Measurements from ENCODE around the gene CHRM5.
"Not testable (repeated sequence)": the region's sequence is repeated elsewhere in the genome, so short reads cannot be mapped to it uniquely, and the experiment has no call there.

CHRM5 gene

DNA sequence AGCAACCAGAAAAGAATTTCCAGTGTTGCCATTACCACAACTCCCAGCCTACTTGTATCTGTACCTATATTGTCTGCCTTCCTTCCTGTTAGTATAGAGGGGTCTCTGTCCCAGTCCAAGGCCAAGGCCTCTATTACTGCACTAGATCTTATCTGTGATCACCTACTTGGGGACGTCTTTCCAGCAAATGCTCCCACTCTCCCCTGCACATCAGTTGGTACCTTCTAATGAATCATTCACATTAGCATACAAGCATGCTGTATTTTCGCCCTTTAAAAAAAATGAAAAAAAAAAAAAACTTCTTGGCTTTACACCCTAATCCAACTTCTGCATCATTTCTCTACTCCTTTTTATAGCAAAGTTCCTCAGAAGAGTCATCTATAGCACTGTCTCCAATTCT is 75.5 kb downstream of the CHRM5 start:
- DNase-seq, result no peak

DNA sequence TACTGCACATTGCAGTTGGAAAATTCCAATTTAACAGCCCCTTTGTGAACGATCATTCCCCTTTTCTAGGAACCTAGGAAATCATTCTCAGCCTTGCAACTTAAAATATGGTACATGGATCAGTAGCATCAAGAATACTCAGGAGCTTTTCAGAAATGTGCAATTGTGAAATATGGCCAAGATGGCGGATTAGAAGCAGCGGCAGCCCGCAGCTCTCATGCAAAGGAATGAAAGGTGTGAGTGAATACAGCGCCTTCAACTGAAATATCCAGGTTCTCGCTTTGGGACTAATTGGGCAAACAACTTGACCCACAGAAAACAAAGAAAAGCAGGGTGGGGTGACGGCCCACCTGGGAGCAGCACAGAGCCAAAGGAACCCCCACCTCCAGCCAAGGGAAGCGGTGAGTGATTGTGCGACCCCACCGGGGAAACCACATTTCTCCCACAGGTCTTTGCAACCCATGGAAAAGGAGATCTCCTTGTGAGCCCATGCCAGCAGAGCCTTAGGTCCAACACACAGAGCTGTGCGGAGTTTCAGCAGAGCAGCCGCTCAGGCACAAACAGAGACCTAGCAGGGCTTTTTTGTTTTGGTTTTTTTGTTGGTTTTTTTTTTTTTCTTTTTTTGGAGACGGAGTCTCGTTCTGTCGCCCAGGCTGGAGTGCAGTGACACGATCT is 78.3 kb downstream of the CHRM5 start:
- no peak for DNase-seq

DNA sequence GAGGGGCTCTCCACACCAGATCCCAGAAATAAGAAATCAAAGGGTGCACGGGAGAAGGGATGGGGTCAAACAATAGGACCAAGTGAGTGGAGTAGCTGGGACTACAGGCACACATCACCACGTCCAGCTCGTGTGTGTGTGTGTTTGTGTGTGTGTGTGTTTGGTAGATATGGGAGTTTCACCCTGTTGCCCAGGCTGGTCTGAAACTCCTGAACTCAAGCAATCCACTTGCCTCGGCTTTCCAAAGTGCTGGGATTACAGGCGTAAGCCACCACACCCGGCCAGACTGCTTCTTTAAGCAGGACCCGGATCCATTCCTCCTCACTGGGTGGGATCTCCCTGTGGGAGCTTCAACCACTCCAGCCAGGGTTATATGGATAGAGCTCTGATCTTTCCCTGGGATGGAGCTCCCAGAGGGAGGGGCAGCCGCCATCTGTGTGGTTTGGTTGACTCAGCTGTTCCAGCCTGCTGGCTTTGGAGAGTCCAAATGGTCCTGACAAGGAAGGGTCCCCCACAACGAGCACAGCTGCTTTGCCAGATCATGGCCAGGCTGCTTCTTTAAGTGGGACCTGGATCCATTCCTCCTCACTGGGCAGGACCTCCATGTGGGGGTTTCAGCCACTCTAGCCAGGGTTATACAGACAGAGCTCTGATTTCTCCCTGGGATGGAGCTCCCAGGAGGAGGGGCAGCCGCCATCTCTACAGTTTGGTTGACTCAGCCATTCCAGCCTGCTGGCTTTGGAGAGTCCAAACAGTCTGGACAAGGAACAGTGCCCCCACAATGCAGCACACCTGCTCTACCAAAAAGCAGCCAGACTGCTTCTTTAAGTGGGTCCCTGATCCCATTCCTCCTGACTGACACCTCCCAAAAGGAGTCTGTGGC is 79.8 kb downstream of the CHRM5 start:
- no peak for DNase-seq

DNA sequence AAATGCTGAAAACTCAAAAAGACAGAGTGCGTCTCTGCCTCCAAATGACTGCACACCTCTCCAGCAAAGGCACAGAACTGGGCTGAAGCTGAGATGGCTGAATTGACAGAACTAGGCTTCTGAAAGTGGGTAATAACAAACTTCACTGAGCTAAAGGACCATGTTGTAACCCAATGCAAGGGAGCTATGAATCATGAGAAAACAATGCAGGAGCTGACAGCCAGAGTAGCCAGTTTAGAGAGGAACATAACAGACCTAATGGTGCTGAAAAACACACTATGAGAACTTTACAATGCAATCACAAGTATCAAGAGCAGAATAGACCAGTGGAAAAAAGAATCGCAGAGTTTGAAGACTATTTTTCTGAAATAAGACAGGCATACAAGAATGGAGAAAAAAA is 80.8 kb downstream of the CHRM5 start:
- DNase-seq, result no peak

DNA sequence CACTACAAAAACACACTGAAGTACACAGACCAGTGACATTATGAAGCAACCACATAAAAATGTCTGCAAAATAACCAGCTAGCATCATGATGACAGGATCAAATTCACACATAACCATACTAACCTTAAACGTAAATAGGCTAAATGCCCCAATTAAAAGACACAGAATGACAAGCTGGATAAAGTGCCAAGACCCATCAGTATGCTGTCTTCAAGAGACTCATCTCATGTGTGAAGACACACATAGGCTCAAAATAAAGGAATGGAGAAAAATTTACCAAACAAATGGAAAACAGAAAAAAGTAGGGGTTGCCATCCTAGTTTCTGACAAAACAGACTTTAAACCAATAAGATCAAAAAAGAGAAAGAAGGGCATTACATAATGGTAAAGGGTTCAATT is 82.1 kb downstream of the CHRM5 start:
- not testable (repeated sequence) for DNase-seq

DNA sequence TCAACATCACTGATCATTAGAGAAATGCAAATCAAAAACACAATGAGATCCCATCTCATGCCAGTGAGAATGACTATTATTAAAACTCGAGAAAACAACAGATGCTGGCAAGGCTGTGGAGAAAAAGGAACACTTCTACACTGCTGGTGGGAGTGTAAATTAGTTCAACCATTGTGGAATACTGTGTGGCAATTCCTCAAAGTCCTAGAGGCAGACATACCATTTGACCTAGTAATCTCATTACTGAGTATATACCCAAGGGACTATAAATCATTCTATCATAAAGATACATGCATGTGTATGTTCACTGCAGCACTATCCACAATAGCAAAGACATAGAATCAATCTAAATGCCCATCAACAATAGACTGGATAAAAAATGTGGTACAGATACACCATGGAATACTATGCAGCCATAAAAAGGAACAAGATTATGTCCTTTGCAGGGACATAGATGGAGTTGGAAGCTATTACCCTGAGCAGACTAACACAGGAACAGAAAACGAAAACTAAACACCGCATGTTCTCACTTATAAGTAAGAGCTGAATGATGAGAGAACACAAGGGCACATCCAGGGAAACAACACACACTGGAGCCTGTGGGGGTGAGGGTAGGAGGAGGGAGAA is 85.9 kb downstream of the CHRM5 start:
- DNase-seq, result no peak

DNA sequence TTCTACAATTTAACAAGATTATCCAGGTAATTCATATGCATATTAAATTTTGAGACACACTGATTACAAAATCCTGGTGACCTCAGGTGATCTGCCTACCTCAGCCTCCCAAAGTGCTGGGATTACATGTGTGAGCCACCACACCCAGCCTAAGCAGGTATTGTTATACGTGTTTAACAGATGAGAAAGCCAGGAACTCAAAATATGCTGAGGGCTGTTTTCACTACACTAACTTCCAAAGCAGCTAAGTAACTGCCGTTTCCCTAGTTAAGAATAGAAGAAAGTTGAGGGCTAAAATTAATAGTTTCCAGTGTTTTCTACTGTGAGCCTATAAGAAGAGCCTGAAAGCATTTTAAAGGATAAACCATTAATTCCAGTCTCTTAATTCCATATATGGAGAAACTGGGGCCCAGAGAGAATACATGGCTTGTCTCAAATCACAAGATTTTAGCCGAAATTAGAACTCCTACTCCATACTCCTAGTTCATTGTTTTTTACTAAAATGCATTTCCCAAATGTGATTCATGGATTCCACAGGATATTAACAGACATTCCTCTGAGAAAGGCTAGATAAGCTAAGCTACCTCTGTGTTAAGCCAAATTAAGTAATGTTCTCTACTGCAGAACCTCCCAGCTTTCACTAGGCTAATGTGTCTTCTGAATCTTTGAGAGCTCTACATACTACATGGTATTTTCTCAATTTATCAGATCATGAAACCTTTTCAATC is 87.7 kb downstream of the CHRM5 start:
- no peak for DNase-seq

DNA sequence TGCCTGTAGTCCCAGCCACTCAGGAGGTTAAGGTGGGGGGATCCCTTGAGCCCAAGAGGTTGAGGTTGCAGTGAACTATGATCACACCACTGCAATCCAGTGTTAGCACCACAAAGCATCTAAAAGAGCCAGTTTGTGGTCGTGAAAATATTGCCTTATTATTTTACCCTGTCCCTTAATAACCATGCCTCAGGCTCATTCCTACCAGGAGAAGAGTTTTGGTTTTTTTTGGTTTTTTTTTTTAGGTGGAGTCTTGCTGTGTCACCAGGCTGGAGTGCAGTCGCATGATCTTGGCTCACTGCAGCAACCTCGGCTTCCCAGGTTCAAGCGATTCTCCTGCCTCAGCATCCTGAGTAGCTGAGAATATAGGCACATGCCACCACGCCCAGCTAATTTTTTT is 88.6 kb downstream of the CHRM5 start:
- DNase-seq, result no peak

DNA sequence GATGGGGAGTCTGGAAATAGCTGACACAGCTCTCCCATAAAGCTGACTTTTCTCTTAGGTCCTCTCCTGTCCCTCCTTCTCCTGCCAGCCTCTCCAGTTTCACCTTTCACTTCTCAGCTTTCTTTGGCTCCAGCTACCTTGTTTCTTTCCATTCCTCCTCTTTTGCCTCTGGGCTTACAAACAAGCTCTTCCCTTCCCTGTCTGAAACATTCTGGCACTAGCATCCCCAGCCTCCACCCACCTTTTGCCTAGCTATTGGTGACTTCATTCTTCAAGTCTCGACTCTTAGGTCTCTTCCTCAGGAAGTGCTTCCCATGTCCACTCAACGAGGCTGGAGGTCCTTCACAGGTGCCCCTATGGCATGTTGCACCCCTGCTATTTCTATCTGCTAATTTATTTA is 91.2 kb downstream of the CHRM5 start:
- no peak for DNase-seq

DNA sequence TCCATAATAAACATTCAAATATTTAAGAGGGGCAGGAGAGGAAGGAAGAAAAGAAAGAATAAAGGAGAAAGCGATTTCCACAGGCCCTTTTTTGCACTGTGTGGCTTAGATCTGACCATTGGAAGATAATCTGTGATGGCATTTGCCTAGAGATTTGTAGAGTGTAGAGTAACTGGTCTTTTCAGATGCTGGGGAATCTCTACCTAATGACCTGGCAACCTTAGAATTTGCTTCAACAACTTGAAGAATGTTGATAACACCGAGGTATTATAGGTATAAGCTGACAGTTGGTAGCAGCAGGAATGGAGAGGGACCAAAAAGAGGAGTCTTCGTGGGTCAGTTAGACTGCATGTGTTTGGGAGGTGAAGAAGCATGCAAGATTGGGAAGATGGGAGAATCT is 91.6 kb downstream of the CHRM5 start:
- DNase-seq, result no peak

DNA sequence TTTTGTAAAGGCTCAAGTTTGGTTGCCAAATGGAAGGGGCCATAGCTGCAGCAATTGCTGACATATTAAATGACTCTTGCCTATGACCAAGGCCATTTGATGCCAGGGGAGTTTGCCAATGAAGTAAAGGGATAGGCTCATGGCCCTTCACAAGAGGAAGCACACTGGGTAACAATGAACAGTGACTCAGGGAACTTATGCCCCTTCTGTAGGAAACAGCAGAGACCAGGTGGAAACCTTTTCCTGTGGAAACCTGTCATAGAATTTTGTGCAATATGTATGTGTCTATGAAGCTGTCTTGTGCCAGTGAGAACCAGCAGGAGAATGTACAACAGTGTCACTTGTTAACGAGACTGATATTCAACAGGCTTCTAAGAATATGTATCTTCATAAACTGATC is 96.1 kb downstream of the CHRM5 start:
- DNase-seq, result no peak

DNA sequence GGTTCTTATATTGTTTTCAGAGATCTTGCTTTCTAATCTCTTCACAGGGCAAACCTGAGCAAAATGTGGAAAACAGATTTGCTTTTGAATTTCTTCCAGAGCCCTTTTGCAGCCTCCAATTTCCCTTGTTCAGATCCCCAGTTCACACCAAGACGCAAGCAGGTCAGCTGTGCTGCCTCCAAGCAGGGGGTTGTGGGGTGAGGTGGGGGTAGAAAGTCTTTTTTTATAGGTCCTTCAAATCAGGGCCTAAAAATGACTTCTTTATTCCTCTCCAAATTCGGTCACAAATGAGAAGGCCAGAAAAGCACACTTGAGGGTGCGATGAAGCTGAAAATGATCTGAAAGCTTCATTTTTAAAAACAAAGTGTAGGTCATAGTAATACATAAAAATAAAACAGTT is 97.0 kb downstream of the CHRM5 start:
- no peak for DNase-seq

DNA sequence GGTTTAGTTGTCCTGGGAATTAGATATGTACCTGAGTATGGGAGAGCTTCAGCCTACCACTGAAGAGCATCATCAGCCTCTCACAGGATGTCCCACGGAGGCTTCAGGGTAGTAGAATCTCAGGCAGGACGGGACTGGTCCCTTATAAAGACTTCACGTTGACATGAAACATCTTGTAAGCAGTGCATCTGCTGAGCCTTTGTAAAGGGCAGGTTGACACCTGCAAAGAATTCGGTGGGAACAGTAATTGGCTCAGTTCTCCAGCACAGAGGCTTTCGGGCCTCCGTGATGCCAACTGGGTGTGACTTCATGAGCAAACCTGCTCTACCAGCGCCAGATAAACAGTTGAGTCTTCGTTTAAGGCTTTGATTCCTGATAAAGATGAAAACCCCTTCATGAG is 97.6 kb downstream of the CHRM5 start:
- no peak for DNase-seq

DNA sequence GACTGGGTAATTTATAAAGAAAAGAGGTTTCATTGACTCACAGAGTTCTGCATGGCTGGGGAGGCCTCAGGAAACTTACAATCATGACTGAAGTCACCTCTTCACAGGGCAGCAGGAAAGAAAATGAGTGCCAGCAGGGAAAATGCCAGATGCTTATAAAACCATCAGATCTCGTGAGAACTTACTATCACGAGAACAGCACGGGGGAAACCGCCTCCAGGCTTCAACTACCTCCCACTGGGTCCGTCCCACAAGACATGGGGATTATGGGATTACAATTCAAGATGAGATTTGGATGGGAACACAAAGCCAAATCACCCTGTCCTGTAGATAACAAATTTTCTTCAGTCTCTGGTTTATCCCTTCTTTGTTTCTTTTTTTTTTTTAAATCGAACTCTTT is 101.7 kb downstream of the CHRM5 start:
- no peak for DNase-seq

DNA sequence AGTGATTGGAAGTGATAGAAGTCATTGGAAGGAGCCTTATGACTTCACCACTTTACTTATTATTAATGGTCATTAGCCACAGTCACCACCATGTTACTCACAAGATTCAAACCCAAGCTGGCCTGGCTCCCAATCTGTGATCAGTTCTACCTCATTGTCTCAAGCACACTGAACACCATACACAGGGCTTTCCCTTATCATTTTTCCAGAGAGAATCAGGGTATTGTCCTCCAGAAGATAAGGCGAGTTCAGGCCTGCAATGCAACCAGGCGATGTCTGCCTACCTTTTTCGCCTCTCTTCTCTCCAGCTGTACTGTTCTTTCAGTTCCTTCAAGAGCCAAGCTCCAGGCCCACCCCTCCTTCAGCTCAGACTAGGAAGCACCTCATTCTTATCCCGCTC is 108.5 kb downstream of the CHRM5 start:
- no peak for DNase-seq

DNA sequence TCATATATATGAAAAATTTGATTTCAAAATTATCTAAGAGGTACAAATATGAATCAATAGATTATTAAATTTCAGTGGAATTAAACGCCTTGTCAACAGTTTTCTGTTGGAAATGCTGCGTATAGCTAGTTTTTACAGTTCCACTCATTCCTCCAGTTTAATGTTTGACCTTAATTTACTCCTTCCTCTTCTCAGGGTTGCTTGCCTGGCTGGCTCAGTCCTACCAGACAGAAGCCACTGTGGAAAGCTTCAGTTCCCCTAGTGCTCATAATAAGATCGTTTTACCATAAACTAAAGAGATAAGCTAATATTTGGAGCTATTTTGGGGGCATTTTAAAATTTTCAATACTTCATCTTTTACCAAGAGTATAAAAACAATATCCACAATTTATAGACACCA is 110.6 kb downstream of the CHRM5 start:
- no peak for DNase-seq

DNA sequence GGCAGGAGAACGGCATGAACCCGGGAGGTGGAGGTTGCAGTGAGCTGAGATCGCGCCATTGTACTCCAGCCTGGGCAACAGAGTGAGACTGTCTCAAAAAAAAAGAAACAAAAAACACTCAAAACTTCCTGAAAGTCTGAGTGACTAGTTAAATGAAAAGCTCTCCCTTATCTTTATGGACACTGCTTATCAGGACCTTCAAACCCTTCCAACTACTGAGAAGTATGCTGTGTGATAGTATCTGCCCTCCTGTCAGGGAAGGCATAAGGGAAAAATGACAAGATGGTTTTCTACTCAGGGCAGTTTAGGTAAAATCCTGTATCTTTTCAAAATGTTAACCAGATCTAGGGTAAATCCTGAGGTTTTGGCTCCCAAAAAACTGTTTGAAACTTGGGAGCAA is 111.6 kb downstream of the CHRM5 start:
- no peak for DNase-seq

DNA sequence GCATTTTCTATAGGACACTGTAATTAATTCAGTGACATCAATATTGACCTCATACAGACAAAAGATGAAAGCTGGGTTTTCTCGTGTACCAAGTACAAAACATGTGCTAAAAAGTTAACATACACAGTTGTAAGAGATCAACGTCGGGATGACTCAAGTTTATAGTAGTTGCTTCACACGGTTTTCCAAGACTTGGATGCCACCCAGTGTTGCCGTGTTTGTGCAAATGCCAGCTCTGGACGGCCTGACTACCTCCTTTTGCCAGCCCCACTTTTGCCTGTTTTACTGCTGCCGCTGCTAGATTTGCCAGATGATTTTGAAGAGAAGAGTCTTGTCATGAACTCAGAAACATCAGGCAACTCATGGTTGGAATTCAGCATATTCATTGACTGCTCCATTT is 115.8 kb downstream of the CHRM5 start:
- no peak for DNase-seq

DNA sequence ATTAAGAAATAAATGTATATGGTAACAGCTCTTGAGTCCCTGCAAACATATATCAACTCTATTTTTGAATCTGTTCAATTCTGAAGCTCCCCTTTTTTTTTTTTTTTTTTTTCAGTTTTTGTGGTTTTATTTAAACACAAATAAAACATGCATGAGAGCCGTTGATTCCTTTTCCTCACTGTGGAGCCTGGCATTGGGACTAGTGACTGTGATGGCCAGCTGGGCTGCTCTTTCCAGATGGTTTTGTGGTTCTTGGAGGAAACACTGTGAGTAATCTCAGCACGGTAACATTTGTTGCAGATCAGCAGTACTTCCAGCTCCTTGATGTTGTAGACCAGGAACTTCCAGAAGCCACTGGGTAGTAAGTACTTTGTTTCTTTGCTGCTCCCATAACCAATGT is 117.4 kb downstream of the CHRM5 start:
- DNase-seq, result no peak

DNA sequence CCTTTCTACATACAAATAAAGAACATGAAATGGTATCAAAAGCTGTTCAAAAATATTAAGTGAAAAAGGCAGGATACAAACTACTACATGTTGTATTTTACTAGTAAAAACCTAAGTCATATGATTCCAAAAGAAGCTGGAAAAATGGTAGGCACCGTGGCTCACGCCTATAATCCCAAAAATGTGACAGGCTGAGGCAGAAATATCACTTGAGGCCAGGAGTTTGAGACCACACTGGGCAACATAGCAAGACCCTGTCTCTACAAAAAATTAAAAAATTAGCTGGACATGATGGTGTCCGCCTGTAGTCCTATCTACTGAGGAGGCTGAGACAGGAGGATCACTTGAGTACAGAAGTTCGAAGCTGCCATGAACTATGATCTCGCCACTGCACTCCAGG is 131.6 kb downstream of the CHRM5 start:
- no peak for DNase-seq

DNA sequence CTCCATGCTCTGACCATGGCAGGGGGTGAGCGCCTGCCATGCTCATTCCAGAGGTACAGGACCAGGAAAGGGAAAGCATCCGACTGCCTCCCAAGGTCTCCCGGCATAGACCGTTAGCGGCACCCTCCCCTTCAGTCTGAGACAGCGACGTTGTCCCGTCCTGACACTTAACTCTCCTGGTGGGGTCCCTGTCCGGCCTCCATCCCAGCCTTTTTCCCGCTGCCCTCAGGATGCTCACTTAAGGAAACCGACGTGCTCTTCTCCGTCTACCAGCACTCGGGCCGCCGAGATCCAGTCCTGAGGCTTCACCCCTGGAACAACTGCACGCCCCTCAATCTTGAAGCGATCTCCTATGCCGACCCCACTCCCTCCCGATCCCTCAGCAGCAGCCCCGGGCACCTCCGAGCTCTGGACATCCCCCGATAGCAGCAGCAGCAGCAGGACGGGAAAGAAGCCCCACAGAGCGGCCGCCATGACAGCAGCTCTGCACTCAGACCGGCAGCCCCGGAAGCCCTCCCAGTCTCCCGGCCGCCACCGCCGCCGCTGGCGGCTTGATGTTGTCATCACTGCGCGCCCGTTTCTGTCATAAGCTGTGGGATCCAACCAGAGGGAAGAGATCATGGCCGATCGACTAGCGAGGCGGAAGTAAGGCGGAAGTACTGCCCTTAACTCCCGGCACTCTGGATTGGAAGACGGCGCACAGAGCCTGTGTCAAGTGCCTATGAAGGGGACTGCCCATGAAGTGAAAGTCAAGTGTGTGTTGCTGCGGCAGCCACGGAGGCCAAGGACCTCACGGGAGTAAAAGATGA is 133.3 kb downstream of the CHRM5 start, which contains the start of the genes EMC7 and PGBD4:
Gene EMC7, minus strand, starts transcription at position 497 of the 809 bp plus-strand sequence. Its CDS starts 23 bp downstream, at position 474.
Gene PGBD4, plus strand, starts transcription at position 718 of the 809 bp plus-strand sequence. CDS start 449 bp downstream, outside the sequence.
- peak; percentile 97 to 100 (median 98) for DNase-seq
